Iris pigment epithelial cell (primary cell): ENCODE data around the gene MTOR.
"Not testable (repeated sequence)": the region's sequence is repeated elsewhere in the genome, so short reads cannot be mapped to it uniquely, and the experiment has no call there.

ENCODE experiments used
- DNase-seq: peaks from one replicate; pipeline ENCODE4 v3.0.0-alpha.2; 2011; ENCODE audit warnings: low read depth

The MTOR gene

DNA sequence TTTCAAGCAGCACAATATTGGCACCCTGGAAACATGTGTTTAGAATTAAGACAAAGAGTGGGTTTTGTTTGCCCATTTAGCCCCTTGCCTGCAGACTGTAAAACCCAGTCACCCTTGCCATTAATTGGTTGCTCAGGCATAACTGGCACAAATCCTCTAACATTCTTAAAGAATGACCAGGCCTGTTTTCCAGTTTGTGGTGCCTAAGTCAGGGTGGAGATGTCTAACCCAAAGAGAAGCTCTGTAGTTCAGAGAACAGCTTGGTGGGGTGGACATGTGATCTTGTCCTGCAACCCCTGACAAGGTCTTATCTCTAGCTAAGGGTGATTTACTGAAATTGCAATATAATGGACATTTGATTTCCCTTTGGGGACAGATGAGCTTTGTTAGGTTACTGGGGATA, 82.0 kb downstream of the MTOR start:
- peak; percentile 70 for DNase-seq

DNA sequence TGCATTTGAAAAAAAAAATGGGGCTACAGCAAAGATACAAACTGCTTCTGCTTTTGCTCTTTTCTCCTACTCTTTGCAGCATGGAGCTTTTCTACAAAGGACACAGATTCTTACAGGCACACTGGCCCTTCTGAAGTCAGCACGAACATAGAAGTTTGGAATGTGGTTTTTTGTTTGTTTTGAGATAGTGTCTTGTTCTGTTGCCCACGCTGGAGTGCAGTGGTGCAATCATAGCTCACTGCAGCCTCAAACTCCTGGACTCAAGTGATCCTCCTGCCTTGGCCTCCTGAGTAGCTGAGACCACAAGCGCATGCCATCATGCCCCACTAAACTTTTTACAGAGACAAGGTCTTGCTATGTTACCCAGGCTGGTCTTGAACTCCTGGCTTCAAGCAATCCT, 82.6 kb downstream of the MTOR start:
- peak; percentile 60 for DNase-seq

DNA sequence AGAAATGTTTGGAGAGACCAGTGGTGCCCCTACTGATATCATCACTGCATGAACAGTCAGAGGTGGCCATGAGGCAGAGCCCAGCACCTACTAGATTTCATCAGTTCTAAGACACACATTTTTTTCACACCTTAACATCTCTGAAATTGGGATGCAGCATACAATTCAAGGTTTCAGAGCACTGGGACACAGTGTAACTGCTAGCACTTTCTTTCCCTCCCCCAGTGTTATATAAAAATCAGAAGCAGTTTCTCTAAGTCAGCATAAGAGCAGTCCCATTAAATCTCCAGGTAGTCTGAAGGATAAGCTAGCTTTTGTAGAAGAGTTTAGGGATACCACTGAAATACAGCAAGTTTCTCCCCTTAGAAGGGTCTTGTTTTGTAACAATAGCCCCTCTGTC, 83.2 kb downstream of the MTOR start:
- no peak for DNase-seq

DNA sequence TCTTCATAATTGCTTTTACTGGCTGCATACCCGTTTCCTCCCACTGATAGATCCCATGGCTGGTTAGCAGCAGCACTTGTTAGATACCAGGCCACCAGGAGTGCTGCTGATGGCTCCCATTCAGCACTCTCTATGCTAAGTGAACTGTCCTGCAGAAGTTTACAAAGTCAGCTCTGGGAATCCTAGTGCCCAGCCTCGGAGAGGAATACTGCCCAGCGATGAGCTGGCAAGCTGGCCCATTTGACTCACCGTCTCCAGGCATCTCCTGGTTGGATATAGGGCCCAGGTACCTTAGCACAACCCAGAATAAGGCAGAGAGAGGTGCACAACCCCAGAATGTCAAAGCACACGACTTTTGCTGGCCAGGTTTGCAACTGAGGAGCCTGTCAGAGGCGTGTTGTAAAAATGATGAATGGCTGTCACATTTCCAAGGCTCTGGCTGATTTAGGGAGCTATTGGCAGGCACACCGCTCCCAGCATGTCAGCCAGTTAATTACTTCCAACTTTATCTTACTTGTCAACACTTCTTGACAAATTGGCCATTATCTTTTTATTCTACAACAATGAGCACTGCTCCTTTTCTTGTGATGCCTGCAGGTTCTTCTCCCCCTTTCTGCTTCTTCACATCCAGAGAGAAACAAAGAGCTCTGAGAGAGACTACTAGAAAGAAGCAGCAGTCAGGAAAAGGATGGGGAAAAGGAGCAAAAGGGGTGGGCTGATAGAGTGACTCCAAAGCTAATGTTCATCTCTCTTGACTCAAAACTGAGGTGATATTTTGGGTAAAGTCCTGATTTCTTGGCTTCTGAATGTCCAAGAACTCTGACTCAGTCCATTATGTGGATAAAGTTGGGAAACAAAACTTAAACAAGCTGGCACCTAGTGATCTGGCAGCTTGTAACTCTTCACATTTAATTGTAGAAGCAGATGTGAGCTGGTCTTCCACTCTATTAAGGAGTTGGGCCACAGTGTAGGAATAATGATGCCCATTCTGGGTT, 84.0 kb downstream of the MTOR start:
- no peak for DNase-seq

DNA sequence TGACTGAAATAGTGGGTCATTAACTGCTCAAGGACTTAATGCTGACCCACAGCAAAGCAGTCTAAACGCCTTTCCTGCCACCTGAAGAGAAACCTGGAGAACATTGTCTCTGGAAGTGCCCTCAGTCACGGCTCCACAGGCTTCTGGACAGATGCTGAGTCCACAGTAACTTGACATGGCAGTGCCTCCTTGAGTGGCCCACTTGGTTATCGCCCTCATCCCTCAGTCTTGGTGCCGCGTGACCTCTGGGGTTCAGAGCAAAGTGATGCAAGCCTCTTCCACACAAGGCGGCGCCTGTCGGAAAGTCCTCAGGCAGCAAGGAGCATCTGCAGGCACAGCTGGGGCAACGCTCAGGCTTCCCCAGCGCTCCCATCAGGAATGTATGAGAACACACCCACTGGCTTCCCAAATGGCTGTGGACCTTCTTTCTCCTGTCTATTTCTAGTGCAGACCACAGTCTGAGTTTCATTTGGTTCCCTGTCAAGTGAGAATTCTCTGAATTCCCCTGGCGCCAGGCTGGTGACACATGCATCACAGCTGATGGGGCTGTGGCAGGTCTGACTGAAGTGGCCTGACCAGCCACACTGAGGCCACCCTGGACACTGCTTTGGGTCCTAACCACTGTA, 86.2 kb downstream of the MTOR start:
- DNase-seq = no peak

DNA sequence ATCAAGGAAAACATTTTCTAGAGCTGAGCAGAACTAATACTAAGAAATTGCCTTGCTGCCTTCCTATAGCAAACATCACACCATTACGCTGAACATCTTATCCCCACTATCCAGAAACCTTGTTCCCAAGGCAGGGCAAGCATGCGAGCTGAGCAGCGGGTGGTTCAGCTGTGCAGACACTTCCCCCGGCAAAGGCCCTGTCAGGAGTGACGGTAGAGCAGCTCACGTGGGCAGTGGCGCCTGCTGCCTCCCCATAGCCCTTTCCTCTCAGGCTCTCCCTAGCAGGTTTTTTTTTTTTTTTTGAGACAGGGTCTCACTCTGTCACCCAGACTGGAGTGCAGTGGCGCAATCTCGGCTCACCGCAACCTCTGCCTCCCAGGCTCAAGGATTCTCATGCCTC, 86.9 kb downstream of the MTOR start:
- no peak for DNase-seq

DNA sequence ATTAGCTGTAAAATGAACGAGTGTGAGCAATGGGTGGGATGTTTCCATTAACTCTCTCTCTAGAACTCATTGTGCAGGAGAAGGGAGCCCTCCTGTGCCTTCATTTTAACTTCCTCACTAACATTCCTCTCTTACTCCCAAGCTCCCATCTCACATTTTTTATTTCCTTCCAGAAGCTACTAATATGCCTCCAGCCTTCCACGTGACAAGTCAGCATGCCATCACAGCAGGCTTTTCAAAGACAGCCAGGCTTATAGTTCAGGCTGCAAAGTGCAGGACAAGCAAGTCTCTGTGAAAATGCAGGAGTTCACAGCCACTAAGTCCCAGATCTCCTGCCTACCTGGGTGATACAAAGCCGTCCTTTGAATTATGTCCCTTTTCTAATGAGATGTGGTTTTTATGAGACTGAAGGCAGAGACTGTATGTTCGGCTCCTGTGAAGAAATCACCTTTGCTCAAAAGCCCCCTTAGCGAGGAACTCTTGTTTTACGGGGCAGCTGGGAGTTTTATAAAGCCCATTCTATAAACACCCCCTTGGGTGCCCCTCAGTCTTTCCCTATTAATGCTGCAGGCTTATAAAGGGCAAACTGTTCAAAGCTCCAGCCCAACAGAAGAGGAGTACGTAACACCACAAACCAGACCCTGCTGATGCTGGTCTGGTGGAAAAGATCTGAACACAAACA, 87.9 kb downstream of the MTOR start:
- no peak for DNase-seq

DNA sequence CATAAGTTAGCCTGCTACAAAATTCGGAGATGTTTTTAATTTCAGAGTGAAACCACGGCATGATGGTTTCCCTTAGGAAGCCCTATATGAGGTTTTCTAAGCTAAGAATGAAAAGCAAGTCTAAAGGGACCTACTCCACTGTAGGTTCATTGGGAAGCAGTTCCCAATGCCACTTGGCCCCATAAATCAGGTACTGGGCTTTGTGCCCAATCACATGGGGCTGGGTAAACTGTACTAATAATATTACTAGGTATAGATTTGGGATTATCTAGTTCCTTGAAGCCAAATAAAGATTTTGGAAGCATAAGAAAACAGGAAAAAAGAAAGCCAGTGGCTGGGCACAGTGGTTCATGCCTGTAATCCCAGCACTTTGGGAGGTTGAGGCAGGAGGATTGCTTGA, 92.2 kb downstream of the MTOR start:
- no peak for DNase-seq

DNA sequence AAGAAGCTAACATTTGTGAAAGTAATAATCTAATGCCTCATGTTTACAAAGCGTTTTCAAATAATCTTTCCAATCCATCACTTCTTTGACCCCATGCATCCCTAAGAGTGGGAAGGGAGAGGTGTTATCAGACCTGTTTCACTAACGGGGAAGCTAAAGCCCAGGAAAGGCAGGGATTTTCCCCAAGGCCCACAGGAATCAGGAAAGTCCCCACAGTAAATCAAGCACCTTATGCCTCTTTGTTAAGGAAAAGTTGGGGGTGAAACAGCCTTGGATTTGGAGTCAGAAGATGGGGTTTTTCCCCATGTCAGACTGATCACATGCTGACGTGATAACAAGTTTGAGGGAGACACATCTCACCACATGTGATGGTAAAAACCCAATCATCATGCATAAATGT, 93.1 kb downstream of the MTOR start:
- DNase-seq = no peak

DNA sequence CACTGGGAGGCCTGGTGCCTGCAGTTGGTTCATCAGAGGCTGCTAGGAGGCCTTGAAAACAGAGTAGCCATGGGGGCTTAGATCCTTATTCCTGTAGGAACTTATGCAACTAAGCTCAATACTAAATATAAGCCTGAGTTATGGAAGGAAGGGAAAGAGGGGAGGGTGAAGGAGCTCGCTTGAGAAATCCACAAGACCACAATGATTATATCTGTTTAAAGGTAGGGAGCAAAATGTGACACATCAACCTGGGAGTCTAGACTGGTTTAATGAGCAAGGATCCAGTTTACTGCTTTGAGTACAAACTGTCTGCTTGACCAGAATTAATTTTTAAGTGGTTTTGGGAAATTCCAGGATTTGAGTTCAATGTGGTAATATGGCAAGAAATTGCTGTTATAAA, 93.6 kb downstream of the MTOR start:
- DNase-seq = no peak

DNA sequence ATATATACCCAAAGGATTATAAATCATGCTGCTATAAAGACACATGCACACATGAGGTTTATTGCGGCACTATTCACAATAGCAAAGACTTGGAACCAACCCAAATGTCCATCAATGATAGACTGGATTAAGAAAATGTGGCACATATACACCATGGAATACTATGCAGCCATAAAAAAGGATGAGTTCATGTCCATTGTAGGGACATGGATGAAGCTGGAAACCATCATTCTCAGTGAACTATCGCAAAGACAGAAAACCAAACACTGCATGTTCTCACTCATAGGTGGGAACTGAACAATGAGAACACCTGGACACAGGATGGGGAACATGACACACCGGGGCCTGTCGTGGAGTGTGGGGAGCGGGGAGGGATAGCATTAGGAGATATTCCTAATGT, 95.6 kb downstream of the MTOR start:
- DNase-seq = not testable (repeated sequence)

DNA sequence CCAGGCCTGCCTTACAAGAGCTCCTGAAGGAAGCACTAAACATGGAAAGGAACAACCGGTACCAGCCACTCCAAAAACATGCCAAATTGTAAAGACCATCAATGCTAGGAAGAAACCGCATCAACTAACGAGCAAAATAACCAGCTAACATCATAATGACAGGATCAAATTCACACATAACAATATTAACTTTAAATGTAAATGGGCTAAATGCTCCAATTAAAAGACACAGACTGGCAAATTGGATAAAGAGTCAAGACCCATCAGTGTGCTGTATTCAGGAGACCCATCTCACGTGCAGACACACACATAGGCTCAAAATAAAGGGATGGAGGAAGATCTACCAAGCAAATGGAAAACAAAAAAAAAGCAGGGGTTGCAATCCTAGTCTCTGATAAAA, 99.6 kb downstream of the MTOR start:
- DNase-seq = not testable (repeated sequence)

DNA sequence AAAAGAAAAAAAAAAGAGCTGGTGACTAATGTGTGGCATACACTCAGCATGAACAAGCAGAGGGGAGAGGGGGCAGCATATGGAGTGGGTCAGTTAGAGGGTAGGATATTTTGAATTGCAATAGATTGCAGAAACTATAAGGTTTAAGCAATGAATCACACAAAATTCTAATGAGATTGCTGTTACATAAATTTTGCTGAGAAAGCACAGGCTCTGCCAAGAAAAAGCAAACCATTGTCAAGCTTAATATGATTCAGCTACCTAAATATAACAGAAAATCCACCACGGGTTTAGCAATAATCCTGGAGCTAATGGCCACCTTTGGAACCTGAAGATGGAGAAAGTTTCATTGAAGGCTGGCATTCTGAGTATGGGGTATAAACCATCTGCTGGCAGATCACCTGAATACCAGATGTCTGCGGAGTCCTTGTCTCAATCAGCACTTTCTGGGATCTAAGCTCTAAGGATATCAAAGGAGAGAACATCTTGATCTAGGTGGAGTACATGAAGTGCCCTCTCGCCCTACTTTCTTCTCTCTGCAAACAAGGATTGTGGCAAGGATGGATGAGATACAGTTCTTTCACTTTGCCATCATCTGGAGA, 103.5 kb downstream of the MTOR start:
- DNase-seq = peak; percentile 96

DNA sequence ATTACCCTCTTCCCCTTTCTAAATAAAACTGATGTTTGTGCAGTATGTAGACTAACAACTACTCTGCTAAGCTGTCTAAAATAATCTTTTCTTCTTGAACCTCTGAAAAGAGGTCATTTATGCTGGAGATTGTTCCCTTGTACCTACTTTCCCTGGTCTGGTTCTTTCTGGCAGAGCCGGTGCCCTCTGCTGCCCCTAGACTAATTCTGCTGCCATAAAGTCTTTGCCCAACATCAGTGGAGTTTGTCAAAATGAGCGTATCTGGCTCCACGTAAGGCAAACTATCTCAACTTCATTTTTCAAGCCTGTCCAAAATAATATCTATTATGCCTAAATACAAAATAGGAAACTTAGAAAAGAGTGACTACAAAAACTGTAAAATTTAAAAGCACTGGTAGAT, 104.1 kb downstream of the MTOR start:
- no peak for DNase-seq

DNA sequence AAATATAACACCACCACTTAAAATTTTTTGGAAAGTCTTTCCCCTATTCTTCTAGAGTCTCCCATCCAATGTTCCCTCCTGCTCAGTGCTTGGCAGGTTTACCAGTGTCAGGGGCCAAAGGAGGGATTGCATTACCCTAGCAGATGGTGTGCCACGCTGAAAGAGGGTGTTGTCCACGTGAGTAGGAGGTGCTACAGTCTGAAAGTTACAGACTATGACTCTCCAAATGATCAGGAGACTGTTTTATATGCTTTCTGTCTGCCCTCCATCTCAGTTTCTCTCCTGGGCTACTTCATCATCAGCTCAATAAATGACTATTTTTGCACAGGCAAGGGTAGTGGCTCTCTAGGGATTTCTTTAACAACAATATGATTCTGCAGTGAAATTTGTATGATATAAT, 104.5 kb downstream of the MTOR start:
- peak; percentile 51 for DNase-seq

DNA sequence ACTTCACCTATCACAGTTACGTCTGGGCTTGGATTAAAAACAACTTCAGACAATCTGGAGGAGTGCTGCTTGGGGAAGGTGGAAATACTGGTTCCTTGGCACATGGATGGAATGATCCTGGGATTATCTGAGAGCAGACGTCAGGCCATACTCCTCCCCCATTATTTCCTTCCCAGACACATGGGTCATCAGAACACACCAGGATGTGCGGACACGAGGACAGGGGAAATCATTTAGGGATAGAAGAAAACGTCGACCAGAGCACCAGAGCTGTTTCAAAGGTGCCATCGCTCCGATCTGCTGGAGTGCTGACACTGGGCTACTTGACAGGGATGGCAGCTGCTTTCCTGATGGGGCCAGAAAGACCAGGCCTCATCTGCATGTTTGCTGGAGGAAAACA, 105.0 kb downstream of the MTOR start:
- no peak for DNase-seq

DNA sequence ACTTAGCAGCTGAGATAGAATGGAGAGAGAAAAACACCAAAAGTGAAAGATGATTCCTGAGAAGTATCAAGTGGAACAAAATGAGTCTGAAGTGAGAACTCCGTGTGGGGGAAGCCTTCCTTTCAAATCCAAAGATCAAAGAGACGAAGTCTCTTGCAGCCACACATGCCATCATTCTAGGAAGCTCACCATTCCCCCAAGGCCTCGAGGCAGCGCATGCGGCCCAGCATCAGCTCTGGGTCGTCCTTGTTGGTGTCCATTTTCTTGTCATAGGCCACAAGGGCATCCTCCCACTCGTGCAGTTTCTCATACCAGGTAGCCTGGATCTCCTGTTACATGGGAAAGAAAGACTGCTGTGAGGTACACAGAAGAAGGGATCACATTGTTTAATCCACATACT, 105.4 kb downstream of the MTOR start:
- no peak for DNase-seq

DNA sequence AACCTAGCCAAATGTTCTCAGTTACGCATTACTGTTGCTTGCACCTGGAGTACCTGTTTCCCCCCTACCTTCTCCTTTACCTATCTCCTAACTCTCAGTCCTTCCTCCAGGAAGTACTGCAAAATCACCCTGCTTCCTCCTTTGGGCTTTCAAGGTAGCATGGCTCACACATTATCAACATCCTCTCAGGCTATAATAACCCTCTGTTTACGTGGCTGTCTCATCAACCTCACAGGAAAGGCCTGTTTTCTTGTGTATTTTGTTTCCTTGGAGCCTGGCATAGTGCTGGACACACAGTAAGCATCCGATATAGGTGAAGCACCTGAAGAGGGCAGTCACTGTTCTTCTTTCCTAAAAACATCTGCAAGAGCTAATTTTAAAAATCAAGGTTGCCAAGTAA, 105.9 kb downstream of the MTOR start:
- no peak for DNase-seq

DNA sequence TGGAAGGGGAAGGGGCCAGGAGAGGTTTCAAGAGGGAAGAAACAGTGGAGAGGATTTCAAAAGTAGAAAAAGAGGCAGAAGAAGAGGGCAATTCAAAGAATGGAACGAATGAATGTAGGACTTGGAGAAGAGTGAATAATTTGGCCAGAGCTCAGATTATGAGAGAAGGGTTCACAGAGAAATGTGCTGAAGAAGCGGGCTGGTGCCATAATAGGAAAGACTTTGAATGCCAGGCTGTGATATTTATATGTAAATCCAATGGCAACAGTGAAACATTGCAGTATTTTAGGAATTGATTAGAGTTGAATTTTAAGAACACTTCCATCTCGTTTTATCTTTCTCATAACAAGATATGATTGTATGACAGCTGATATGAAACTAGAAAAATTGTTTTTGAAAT, 109.2 kb downstream of the MTOR start:
- DNase-seq = no peak

DNA sequence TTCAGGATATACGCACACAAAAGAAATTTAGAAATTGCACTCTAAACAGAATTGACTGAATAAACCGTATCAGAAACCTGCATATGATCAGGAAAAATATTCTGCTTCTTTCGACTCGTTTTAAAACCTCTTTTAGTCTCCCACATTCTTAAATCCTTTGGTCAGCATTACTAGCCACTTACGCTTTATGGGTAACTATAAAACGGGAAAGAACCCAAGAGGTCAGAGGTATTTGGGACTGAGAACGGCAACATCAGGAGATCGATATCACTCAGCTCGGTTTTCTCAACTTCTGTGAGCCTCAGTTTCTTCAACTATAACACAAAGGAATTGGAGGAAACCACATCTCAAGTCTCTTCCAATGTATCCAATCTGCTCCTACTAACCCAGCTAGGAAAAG, 109.6 kb downstream of the MTOR start:
- no peak for DNase-seq

DNA sequence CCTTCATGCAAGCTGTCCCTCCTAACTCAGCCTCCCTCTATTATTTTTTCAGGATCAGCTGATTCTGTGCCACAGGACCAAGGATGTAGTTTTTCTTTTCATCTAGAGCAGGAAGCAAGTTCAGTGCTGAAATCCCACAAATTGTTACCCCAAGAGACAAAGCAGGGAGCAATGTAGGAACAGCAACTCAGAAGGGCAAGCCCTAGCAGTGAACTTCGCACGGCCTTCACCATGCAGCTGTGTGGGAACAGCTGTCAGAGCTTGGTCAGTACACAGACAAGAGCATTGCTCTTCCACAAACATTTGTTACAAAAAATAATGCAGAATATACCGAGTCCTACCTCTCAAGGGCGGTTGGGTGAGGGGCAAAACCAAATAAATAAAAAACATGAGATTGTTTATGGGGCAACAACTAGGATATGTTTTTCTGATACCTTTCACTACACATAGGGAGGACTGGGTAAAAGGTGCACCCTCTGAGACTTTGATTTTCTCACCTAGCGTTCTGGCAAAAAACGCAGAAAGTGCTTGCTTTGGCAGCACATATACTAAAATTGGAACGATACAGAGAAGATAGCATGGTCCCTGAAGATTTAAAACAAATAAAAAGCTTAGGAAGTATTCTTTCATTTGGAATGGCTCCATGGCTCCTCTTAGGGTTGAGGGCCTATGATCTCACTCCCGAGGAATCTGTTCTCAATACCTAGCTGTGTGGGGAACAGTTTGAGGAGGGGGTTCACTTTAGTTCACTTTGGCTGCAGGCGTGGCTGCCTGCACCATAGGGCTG, 110.3 kb downstream of the MTOR start:
- no peak for DNase-seq

DNA sequence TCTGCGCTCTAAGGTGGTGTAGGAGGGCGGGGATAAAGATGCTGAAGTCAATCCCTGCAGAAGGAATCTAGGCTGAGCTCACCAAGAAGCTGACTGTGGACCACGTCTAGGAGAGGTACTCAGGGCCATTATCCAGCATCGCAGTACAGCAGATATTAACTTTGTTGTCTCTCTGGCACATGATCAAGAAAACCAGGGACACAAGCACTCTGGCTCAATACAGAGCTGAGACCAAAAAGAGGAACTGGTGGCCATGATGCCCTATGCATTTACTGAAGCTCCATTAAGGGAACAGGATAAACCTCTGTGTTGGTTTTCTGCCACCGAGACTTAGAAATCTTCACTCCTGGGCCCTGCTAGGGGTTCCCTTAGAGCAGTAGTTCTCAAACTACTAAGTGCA, 111.2 kb downstream of the MTOR start:
- DNase-seq = no peak
